Right cardiac atrium (tissue), 5 donors: Measurements from ENCODE around the gene BTBD16. TPM values are rescaled to one million over a fixed set of nuclear protein-coding genes. Genes with fewer than 3 reads are reported as not detected.

Source experiments
- ATAC-seq, 2 donors: fragments of 200-7000 bp; cut with Tn5 transposase; one replicate each; pipeline versions ENCODE4 v1.8.0 to v1.9.1; 2020; ENCODE audit warnings: moderate library complexity in 2 of 2, mild to moderate bottlenecking in 1 of 2
- DNase-seq, 3 donors: peaks; one replicate each; pipeline ENCODE4 v3.0.0-alpha.2; 2020
- H3K27ac ChIP-seq: one replicate; pipeline ENCODE4 v1.5.1; 2013; ENCODE audit warnings: mild to moderate bottlenecking, low read length, control low read depth, moderate library complexity
- H3K27me3 ChIP-seq: one replicate; pipeline ENCODE4 v1.6.1; 2013; ENCODE audit not compliant: control insufficient read depth, insufficient read depth
- H3K4me1 ChIP-seq: one replicate; pipeline ENCODE4 v1.6.1; 2013; ENCODE audit warnings: low read length; ENCODE audit not compliant: control insufficient read depth, insufficient read depth
- H3K4me3 ChIP-seq: one replicate; pipeline ENCODE4 v1.5.1; 2013; ENCODE audit warnings: low read length, control low read depth
- H3K9me3 ChIP-seq: one replicate; pipeline ENCODE4 v1.6.1; 2013; ENCODE audit warnings: low read length; ENCODE audit not compliant: control insufficient read depth
- WGBS: extraction: QIAGEN DNeasy Blood & Tissue Kit; methylation state at CpG from one replicate; pipeline ENCODE4 v1.1.7; 2013; 5-methylcytosine and 5-hydroxymethylcytosine counted together
- intact Hi-C, 4 donors: fragments of 100-400 bp; cut with DNase I; formaldehyde crosslinking; loops; one replicate each; pipeline versions ENCODE4 v1.11.0 to v1.14.0; 2022 to 2023
- polyA plus RNA-seq: library from polyadenylated mRNA; stranded (reverse); fragments of 200-250 nt; gene quantifications from one replicate; pipeline ENCODE4 v1.2.3, GENCODE V29; 2013
- total RNA-seq, 4 donors: library from RNA; stranded (reverse); fragmentation: NEBNext Ultra II Directional; extraction: Animal tissue kit (Norgen Biotek cat#: 25700); gene quantifications; one replicate each; pipeline ENCODE4 v1.2.1, GENCODE V29; 2021
- donor health status: healthy with polysubstance abuse.
- donor health status: DM: no; HTN: yes; CAD: no.
- donor health status: DM: no; HTN: no; CAD: no.
- donor health status: DM: no; HTN: yes; CAD: no; lungs with severe emphysema.
- donor health status: DM: yes; HTN: yes; CAD: no.

Gene BTBD16
- total and polyA plus RNA-seq, 5 donors: 0.11 to 0.17 TPM; not detected in 3

DNA sequence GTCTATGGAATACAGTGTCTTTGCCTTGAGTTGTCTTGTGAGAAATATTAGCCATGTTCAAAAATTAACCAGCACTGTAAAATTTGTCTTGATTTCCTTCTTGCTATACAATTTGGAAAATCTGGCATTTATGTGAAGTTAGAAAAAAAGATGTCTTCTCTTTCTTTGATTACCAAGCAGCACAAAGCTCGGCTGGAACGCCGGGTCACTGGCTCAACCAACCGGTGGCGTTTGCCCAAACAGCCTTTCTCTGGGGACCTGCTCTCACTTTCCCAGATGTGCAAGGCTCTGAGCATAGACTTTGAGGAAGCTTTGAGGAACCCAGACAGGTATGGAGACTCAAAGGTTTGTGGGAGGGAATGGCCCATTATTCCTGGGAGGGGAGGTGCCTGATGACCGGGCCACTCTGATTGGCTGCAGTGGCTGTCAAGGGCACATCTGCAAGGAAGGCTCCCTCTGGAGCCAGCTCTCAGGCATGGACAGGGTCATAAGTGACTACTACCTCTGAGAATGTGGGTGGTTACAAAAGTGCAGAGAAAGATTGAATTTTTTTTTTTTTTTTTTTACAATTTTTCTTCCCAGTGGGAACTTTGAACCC lies 5.6 kb downstream of the BTBD16 start:
- DNase-seq (no peak), ATAC-seq (no peak)
- H3K9me3 ChIP-seq: no peaks in the 10 kb centered on the region
- 80% methylated on average over 6 of the region's 6 CpGs for WGBS
- H3K27me3 ChIP-seq: no peaks in the 10 kb centered on the region
- H3K4me1 ChIP-seq: no peaks in the 10 kb centered on the region
- intact Hi-C loops: no loop called here
- H3K27ac ChIP-seq: no peak overlapping the region
- H3K4me3 ChIP-seq: no peak overlapping the region

DNA sequence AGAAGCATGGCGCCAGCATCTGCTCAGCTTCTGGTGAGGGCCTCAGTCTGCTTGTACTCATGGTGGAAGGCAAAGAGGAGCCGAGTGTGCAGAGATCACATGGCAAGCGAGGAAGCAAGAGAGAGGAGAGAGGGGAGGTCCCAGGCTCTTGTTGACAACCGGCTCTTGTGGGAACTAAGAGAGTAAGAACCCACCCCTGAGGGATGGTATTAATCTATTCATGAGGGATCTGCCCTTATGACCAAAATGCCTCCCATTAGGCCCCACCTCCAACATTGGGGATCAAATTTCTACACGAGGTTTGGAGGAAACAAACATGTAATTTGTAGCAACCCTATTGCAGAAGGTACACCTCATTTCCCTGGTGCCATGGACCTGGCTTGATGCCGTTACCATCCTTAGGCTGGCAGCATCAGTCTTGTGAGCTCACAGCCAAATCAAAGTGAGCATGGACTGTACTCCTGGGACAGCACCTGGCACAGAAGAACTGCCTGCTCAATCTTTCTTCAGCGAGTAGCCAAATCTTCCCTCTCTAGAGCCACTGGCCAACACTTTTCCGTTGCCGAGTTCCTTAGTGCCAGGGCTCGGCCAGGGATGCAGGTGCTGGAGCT lies 6.5 kb downstream of the BTBD16 start:
- no peaks in the 10 kb centered on the region for H3K9me3 ChIP-seq
- H3K27ac ChIP-seq: no peak overlapping the region
- intact Hi-C loops: no loop called here
- ATAC-seq (no peak), DNase-seq (no peak)
- H3K4me1 ChIP-seq: no peaks in the 10 kb centered on the region
- H3K4me3 ChIP-seq: no peak overlapping the region
- no peaks in the 10 kb centered on the region for H3K27me3 ChIP-seq
- WGBS: 80% methylated on average over 10 of the region's 10 CpGs

DNA sequence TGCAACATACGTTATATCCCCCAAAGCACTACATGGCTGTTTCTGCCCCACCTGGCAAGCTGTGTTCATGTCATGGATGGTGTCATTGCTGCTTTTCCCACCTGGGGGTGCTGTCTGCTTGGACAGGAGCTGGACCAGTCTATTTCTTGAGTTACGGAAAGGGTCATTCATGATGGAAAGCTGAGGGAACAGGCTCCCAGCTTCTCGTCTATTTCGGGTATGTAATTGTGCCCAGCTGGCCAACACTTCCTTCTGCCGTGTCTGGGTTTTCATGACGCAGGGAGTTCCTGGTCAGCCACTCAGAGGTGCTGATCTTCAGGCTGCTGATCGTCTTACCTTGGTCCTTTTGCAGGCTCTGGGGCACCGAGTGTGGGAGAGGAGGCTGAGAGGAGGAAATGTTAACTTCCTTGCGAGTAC lies 8.6 kb downstream of the BTBD16 start:
- intact Hi-C loops: no loop called here
- 34% methylated on average over 9 of the region's 9 CpGs for WGBS
- Histone ChIP-seq H3K4me3 (no peak overlapping the region), H3K27me3 (no peaks in the 10 kb centered on the region), H3K4me1 (no peaks in the 10 kb centered on the region), H3K27ac (no peak overlapping the region), H3K9me3 (no peaks in the 10 kb centered on the region)
- no peak for DNase-seq
- ATAC-seq: peak; percentile 21 to 23

DNA sequence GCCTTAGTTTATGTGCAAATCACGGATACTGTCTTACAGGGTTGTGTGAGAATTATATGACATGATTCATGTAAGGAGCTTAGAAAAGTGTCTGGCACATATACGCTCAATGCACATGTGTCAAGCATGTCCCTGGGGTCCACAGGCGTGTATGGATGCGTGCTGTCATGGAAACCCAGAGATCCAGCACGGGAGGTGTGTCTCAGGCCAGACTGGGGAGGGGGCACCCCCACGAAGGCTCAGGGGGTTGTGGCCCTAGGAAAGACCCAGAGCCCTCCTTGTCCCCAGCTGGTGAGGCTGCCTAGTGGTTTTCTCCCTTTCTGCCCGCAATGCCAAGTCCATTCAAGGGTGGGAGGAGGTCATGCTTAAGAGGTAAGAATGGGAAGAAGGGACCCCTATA lies 9.1 kb downstream of the BTBD16 start:
- Histone ChIP-seq H3K9me3 (no peaks in the 10 kb centered on the region), H3K4me1 (no peaks in the 10 kb centered on the region), H3K4me3 (no peak overlapping the region), H3K27ac (no peak overlapping the region), H3K27me3 (no peaks in the 10 kb centered on the region)
- DNase-seq: no peak
- intact Hi-C loops: no loop called here
- no peak for ATAC-seq
- WGBS: 74% methylated on average over 7 of the region's 7 CpGs

DNA sequence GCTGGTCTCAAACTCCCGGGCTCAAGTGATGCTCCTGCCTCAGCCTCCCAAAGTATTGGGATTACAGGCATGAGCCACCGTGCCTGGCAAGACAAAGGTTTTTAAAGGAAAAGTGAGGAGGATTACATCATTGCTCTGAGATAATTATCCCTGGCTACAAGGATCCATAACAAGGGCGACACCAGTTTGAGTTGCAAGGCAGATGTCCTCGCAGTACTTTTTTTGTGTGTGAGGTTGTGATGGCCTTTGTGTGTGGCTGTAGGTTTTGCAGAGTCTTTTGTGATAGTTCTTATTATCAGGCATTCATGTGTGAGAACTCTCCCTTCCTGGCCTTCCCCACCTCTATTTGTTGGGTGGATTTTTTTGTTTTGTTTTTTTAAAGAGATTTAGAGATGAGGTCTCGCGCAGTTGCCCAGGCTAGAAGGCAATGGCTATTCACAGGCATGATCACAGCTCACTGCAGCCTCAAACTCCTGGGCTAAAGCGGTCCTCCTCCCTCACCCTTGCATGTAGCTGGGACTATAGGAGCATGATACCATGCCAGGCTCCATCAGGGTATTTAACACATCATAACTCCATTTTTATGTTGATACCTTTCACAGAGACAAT lies 10.0 kb downstream of the BTBD16 start:
- no peaks in the 10 kb centered on the region for H3K27me3 ChIP-seq
- WGBS: 89% methylated on average over 7 of the region's 7 CpGs
- ATAC-seq (no peak), DNase-seq (no peak)
- no peak overlapping the region for H3K27ac ChIP-seq
- intact Hi-C loops: no loop called here
- H3K4me3 ChIP-seq: no peak overlapping the region
- no peaks in the 10 kb centered on the region for H3K4me1 ChIP-seq
- no peaks in the 10 kb centered on the region for H3K9me3 ChIP-seq

DNA sequence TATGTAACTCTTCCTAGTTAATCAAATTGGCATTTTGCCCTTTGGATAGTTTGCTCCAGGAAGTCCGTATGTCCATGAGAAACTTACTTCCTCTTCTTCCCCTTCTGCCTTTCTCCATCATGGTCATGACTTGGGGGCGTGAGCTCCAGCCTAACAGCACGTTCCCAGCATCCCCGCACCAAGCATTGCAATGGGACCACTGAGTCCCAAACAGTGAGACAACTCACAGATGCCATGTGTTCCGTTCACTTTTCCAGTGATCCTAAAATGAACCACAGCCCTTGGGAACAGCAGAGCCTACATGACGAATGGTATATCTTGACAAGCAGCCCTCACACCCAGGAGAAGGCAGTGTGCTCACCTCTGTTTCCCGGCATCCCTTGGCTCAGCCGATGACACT lies 10.7 kb downstream of the BTBD16 start:
- no peak overlapping the region for H3K27ac ChIP-seq
- DNase-seq (no peak), ATAC-seq (peak in 1 of 2 donors; percentile 6)
- no peak overlapping the region for H3K4me3 ChIP-seq
- no peaks in the 10 kb centered on the region for H3K27me3 ChIP-seq
- 80% methylated on average over 8 of the region's 8 CpGs for WGBS
- no peaks in the 10 kb centered on the region for H3K9me3 ChIP-seq
- no peaks in the 10 kb centered on the region for H3K4me1 ChIP-seq
- intact Hi-C loops: no loop called here

DNA sequence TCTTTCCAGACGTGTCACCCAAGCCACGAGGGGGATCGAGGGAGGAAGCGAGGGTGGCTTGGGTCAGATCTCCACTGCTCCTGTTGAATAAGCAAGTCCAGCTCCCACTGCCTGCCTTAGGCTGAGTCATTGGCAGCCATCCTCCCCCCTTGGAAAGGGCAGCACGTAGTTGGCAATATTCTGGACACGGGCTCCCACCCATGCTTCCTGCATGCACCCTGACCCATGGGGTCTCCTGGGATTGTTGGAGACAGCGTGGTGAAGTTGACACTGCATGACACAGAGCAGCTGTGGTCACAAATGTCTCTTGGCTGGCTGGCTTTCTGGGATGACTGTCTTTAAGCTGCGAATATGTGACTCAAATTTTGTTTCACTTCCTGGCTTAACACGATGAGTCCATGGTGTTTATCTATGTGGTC lies 11.2 kb downstream of the BTBD16 start:
- DNase-seq (peak in 2 of 3 donors; percentile 56 to 63), ATAC-seq (peak in 1 of 2 donors; percentile 41)
- Histone ChIP-seq H3K27ac (no peak overlapping the region), H3K27me3 (no peaks in the 10 kb centered on the region), H3K9me3 (no peaks in the 10 kb centered on the region), H3K4me1 (no peaks in the 10 kb centered on the region), H3K4me3 (no peak overlapping the region)
- WGBS: 54% methylated on average over 9 of the region's 9 CpGs
- intact Hi-C loops: no loop called here

DNA sequence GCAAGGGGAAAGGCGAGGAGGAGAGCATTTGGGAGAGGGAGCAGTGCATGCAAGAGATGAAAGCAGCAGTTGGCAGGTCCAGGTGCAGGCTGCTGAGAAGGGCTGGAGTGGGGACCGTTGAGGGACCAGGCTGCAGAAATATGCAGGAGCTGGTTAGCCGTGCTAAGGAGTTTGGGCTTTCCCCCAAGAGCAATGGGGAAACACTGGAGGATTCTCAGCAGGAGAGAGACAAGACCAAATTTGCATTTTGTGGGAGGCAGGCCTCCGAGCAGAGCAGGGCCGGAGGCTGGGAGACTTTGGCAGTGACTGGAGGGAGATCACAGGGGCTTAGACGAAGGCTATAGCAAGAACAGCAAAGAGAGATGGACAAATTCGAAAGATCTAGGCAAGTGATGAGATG lies 11.8 kb downstream of the BTBD16 start:
- DNase-seq (no peak), ATAC-seq (no peak)
- H3K27ac ChIP-seq: no peak overlapping the region
- H3K27me3 ChIP-seq: no peaks in the 10 kb centered on the region
- intact Hi-C loops: no loop called here
- H3K9me3 ChIP-seq: no peaks in the 10 kb centered on the region
- H3K4me1 ChIP-seq: no peaks in the 10 kb centered on the region
- no peak overlapping the region for H3K4me3 ChIP-seq
- whole genome bisulfite sequencing: 79% methylated on average over 7 of the region's 7 CpGs

DNA sequence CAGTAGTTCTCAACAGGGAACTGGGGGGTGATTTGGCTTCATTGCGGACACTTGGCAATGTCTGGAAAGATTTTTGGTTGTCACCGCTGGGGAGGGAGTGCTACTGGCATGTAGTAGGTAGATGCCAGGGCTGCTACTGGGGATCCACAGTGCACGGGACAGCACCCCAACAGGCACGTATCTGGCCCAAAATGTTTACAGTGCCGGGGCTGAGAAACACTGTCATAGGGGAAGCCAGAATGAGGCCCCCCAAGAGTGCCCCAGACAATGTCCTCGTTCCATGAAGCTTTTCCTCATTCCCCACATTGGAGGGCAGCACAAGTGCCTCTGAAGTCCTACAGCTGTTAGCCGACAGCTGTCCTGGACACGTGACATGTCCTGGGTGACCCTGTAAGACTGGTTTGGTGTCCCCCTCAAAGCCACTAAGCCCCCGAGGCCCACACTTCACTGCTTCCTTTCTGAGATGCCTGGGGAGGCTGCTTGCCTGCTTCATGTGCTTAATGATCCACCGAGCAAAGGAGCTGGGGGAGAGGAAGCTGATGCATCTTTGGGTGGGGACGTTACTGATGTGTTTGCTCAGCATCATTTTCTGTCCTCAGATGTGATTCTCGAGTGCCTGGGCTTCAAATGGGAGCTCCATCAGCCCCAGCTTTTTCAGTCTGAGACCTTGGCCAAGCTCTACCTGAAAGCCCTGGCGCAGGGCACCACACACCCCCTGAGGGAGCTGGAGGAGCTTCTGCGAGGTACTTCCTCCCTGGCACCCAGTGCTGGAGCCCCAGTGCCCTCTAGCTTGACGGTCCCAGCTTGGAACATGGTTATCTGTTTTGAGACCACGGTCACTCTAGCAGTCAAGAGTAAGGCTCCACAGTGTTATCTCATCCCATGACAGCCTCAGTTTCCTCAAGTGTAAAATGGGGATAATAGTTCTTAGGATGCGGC lies 14.7 kb downstream of the BTBD16 start:
- no peaks in the 10 kb centered on the region for H3K27me3 ChIP-seq
- DNase-seq (no peak), ATAC-seq (no peak)
- no peaks in the 10 kb centered on the region for H3K9me3 ChIP-seq
- WGBS: 79% methylated on average over 17 of the region's 17 CpGs
- H3K4me1 ChIP-seq: no peaks in the 10 kb centered on the region
- no peak overlapping the region for H3K4me3 ChIP-seq
- intact Hi-C loops: no loop called here
- no peak overlapping the region for H3K27ac ChIP-seq

DNA sequence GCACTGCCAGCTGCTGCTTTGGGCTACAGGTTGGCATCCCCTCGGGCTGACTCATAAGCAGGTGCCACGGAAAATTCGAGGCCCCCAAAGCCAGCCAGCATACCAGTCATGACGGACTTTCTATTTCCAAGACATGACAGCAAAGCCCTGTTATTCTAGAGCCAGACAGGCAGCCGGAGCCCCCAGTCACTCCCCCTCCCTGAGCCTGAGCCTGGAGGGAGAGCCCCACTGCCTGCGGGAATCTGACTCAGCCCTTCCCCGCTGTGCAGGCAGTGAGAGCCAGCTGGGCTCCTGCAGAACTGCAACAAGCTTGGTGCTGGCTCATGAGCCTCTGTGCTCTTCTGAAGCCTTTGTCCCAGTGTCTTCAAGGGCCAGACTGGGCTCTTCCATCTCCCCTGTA lies 15.8 kb downstream of the BTBD16 start:
- Histone ChIP-seq H3K27ac (no peak overlapping the region), H3K27me3 (no peaks in the 10 kb centered on the region), H3K9me3 (no peaks in the 10 kb centered on the region), H3K4me3 (no peak overlapping the region), H3K4me1 (no peaks in the 10 kb centered on the region)
- DNase-seq (peak in 1 of 3 donors; percentile 42), ATAC-seq (peak; percentile 47 to 51)
- intact Hi-C loops: no loop called here
- 51% methylated on average over 7 of the region's 7 CpGs for WGBS

DNA sequence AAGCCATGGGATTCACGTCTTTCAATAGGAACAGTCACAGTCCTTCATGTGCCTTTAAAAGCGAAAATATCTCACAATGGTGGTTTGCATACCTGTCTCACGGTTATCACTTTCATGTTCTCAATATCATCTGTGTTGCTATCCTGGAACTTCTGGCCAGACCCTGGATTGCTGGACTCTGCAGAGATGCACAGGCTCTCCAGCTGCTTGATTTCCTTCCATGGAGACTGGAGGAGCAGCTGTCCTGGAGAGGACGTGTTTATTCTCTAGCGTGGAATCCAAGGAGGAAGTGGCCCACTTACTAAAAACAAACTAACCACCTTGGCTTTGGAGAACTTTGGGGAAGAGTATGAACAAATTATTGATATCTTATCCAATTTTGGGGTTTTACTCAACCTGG lies 16.5 kb downstream of the BTBD16 start:
- Histone ChIP-seq H3K27ac (no peak overlapping the region), H3K9me3 (no peaks in the 10 kb centered on the region), H3K4me3 (no peak overlapping the region), H3K4me1 (no peaks in the 10 kb centered on the region), H3K27me3 (no peaks in the 10 kb centered on the region)
- ATAC-seq (no peak), DNase-seq (no peak)
- 57% methylated on average over 5 of the region's 5 CpGs for WGBS
- intact Hi-C loops: no loop called here
